H1 (cell line): ENCODE data around the gene NTRK1. TPM values are rescaled to one million over a fixed set of nuclear protein-coding genes. Genes with fewer than 3 reads are reported as not detected.

ENCODE experiments used
- CTCF ChIA-PET: fragments of 300-600 bp; sonication (Branson Sonifier 250); formaldehyde crosslinking; loops from one replicate; lab custom pipeline; 2021; ENCODE audit not compliant: partially characterized antibody; lab: Charles Lee
- POLR2A ChIA-PET: fragments of 300-600 bp; sonication (Branson Sonifier 250); formaldehyde crosslinking; loops from one replicate; lab custom pipeline; 2021; ENCODE audit warnings: inconsistent platforms; ENCODE audit not compliant: partially characterized antibody; lab: Charles Lee
- DNase-seq, 2 experiments: peaks; one replicate each; pipeline versions ENCODE4 v3.0.0 to v3.0.0-alpha.2; 2010 to 2022; ENCODE audit warnings: low spot score in 2 of 2, low read depth in 1 of 2, mixed read lengths in 1 of 2
- FAIRE-seq: peaks from 2 replicates; lab custom pipeline; 2011; peaks lifted over from hg19 to GRCh38; lab: Jason Lieb, UNC
- H2AFZ ChIP-seq: 2 replicates; pipeline ENCODE4 v1.8.1; 2012; ENCODE audit warnings: low read length, inconsistent platforms
- H2AK5ac ChIP-seq: 2 replicates; pipeline ENCODE4 v1.6.1; 2013; ENCODE audit warnings: low read depth, low read length
- H2BK120ac ChIP-seq: replicated peaks from 2 replicates; pipeline ENCODE3; 2013; ENCODE audit warnings: low read depth, low read length, inconsistent platforms
- H2BK12ac ChIP-seq: 2 replicates; pipeline ENCODE4 v1.6.1; 2013; ENCODE audit warnings: low read depth, low read length
- H2BK15ac ChIP-seq: 2 replicates; pipeline ENCODE4 v1.6.1; 2013; ENCODE audit warnings: low read length
- H2BK20ac ChIP-seq: 2 replicates; pipeline ENCODE4 v1.6.1; 2013; ENCODE audit warnings: low read length
- H2BK5ac ChIP-seq: 2 replicates; pipeline ENCODE4 v1.6.1; 2013; ENCODE audit warnings: low read depth, low read length
- H3K14ac ChIP-seq: 2 replicates; pipeline ENCODE4 v1.6.1; 2013; ENCODE audit warnings: inconsistent platforms; ENCODE audit not compliant: insufficient read length
- H3K18ac ChIP-seq: 2 replicates; pipeline ENCODE4 v1.6.1; 2013; ENCODE audit warnings: low read length; ENCODE audit errors: extremely low read depth
- H3K23ac ChIP-seq: 2 replicates; pipeline ENCODE4 v1.6.1; 2013; ENCODE audit warnings: inconsistent platforms; ENCODE audit not compliant: insufficient read length
- H3K23me2 ChIP-seq: 2 replicates; pipeline ENCODE4 v1.6.1; 2013; ENCODE audit warnings: low read depth, low read length
- H3K27ac ChIP-seq: 2 replicates; pipeline ENCODE4 v1.6.1; 2011; ENCODE audit warnings: low read depth, low read length, inconsistent platforms
- H3K27me3 ChIP-seq, 4 experiments: replicated peaks in 1 of 4; 1 replicate in 1 of 4; 2 replicates in 3 of 4; pipeline versions ENCODE4 v1.6.1 to v1.8.1; 2011 to 2013; ENCODE audit warnings: low read length in 3 of 4, mild to moderate bottlenecking in 3 of 4, inconsistent platforms in 2 of 4, mixed read lengths in 2 of 4, moderate library complexity in 1 of 4; ENCODE audit not compliant: control insufficient read depth in 3 of 4, insufficient read depth in 3 of 4; ENCODE audit errors: extremely low read depth in 1 of 4
- H3K36me3 ChIP-seq, 4 experiments: 2 replicates each; pipeline versions ENCODE4 v1.6.1 to v1.8.1; 2011 to 2013; ENCODE audit warnings: mild to moderate bottlenecking in 4 of 4, low read length in 3 of 4, moderate library complexity in 2 of 4, control low read depth in 1 of 4, inconsistent platforms in 1 of 4; ENCODE audit not compliant: insufficient read depth in 4 of 4, control insufficient read depth in 2 of 4
- H3K4ac ChIP-seq: replicated peaks from 2 replicates; pipeline ENCODE3; 2013; ENCODE audit warnings: low read length, low read depth, mixed read lengths, inconsistent platforms; ENCODE audit not compliant: insufficient read length
- H3K4me1 ChIP-seq, 4 experiments: replicated peaks in 1 of 4; 1 replicate in 1 of 4; 2 replicates in 3 of 4; pipeline versions ENCODE4 v1.6.1 to v1.8.1; 2011 to 2013; ENCODE audit warnings: low read length in 3 of 4, inconsistent platforms in 2 of 4, mixed read lengths in 1 of 4; ENCODE audit not compliant: insufficient read depth in 4 of 4, control insufficient read depth in 3 of 4
- H3K4me2 ChIP-seq, 2 experiments: 2 replicates each; pipeline versions ENCODE4 v1.6.1 to v1.8.1; 2011 to 2013; ENCODE audit warnings: low read depth in 2 of 2, low read length in 2 of 2, control low read depth in 1 of 2, inconsistent platforms in 1 of 2, mild to moderate bottlenecking in 1 of 2; ENCODE audit not compliant: insufficient read depth in 1 of 2
- H3K4me3 ChIP-seq, 4 experiments: fragments of 200-600, 300-600 bp in 1 of 4; sonication (generic), shearing (Covaris generic), sonication (Bioruptor Twin) in 1 of 4; 2 replicates each; pipeline versions ENCODE4 v1.5.1 to v1.8.1; 2011 to 2016; ENCODE audit warnings: low read length in 4 of 4, low read depth in 3 of 4, control low read depth in 2 of 4, inconsistent platforms in 2 of 4, mild to moderate bottlenecking in 2 of 4, mixed read lengths in 1 of 4, moderate library complexity in 1 of 4; ENCODE audit not compliant: insufficient read depth in 2 of 4; ENCODE audit errors: extremely low read depth in 1 of 4
- H3K56ac ChIP-seq: replicated peaks from 2 replicates; pipeline ENCODE3; 2013; ENCODE audit warnings: low read depth, mild to moderate bottlenecking, mixed read lengths, low read length, inconsistent platforms; ENCODE audit not compliant: insufficient read length
- H3K79me1 ChIP-seq: 2 replicates; pipeline ENCODE4 v1.6.1; 2013; ENCODE audit warnings: low read depth, low read length, control low read depth
- H3K79me2 ChIP-seq, 2 experiments: 2 replicates each; pipeline versions ENCODE4 v1.6.1 to v1.8.1; 2012 to 2013; ENCODE audit warnings: low read length in 2 of 2, mild to moderate bottlenecking in 2 of 2, inconsistent platforms in 1 of 2; ENCODE audit not compliant: insufficient read depth in 2 of 2, control insufficient read depth in 1 of 2
- H3K9ac ChIP-seq, 4 experiments: replicated peaks in 1 of 4; 1 replicate in 1 of 4; 2 replicates in 3 of 4; pipeline versions ENCODE4 v1.6.1 to v1.8.1; 2011 to 2013; ENCODE audit warnings: low read depth in 3 of 4, low read length in 3 of 4, control low read depth in 2 of 4, mild to moderate bottlenecking in 2 of 4, moderate library complexity in 2 of 4, inconsistent platforms in 1 of 4; ENCODE audit errors: extremely low read depth in 1 of 4
- H3K9me3 ChIP-seq, 2 experiments: 2 replicates each; pipeline versions ENCODE4 v1.6.1 to v1.8.1; 2012 to 2013; ENCODE audit warnings: mild to moderate bottlenecking in 2 of 2, moderate library complexity in 2 of 2, control low read depth in 1 of 2, inconsistent platforms in 1 of 2, low read depth in 1 of 2, low read length in 1 of 2, mixed read lengths in 1 of 2; ENCODE audit not compliant: insufficient read depth in 2 of 2
- H4K20me1 ChIP-seq, 2 experiments: replicated peaks in 1 of 2; 2 replicates each; pipeline versions ENCODE3 to v1.8.1; 2011 to 2013; ENCODE audit warnings: inconsistent platforms in 2 of 2, low read length in 2 of 2, mild to moderate bottlenecking in 1 of 2; ENCODE audit not compliant: insufficient read depth in 2 of 2, control insufficient read depth in 1 of 2
- H4K5ac ChIP-seq: 2 replicates; pipeline ENCODE4 v1.6.1; 2013; ENCODE audit warnings: low read length, low read depth, mixed read lengths, inconsistent platforms; ENCODE audit not compliant: insufficient read length
- H4K8ac ChIP-seq: 2 replicates; pipeline ENCODE4 v1.8.0; 2013; ENCODE audit warnings: mild to moderate bottlenecking, moderate library complexity, low read length, inconsistent platforms; ENCODE audit not compliant: insufficient read depth; ENCODE audit errors: extremely low read depth
- H4K91ac ChIP-seq: replicated peaks from 2 replicates; pipeline ENCODE3; 2013; ENCODE audit warnings: low read length, mixed read lengths, inconsistent platforms; ENCODE audit not compliant: insufficient read length
- EZH2 ChIP-seq: fragments of 200-600 bp; sonication (generic); IDR thresholded peaks from 2 replicates; pipeline ENCODE4 v1.7.1; 2012; ENCODE audit warnings: low read depth, mild to moderate bottlenecking, moderate library complexity, low read length, inconsistent platforms; ENCODE audit not compliant: severe bottlenecking
- KDM4A ChIP-seq: IDR thresholded peaks from one replicate; pipeline ENCODE4 v1.7.1; 2012; ENCODE audit warnings: low read depth, mild to moderate bottlenecking, moderate library complexity, low read length, inconsistent platforms; ENCODE audit not compliant: severe bottlenecking
- RBBP5 ChIP-seq: IDR thresholded peaks from 2 replicates; pipeline ENCODE4 v1.7.1; 2012; ENCODE audit warnings: low read depth, mild to moderate bottlenecking, inconsistent platforms, low read length, moderate library complexity, borderline replicate concordance
- TAF1 ChIP-seq: IDR thresholded peaks from 2 replicates; pipeline ENCODE4 v1.6.1; 2011; ENCODE audit warnings: mild to moderate bottlenecking, low read depth, low read length
- WGBS, 2 experiments: shearing (Covaris generic) in 1 of 2; methylation state at CpG; one replicate each; pipeline versions ENCODE4 v1.1.6 to v1.1.7; 2013 to 2015; ENCODE audit warnings: low lambda C conversion rate in 2 of 2, mixed read lengths in 2 of 2, inconsistent platforms in 1 of 2, low coverage in 1 of 2, missing lambda C conversion rate in 1 of 2; ENCODE audit not compliant: insufficient replicate concordance in 2 of 2, insufficient coverage in 1 of 2, insufficient read length in 1 of 2; ENCODE audit errors: extremely low coverage in 1 of 2, missing lambda C conversion rate in 1 of 2; 5-methylcytosine and 5-hydroxymethylcytosine counted together
- polyA plus RNA-seq, 7 experiments: library from polyadenylated mRNA; depleted of rRNA in 3 of 7; stranded (reverse) in 5 of 7; unstranded in 2 of 7; fragments of >200 nt in 5 of 7; fragments of 200-250 nt in 2 of 7; gene quantifications; 1 replicate in 5 of 7; 2 replicates in 1 of 7; 4 replicates in 1 of 7; pipeline versions ENCODE4 v1.2.1 to v1.2.3, GENCODE V29; 2011 to 2013; ENCODE audit warnings: missing spikeins in 2 of 7, mixed read lengths in 2 of 7
- total RNA-seq: library from RNA; stranded (reverse); fragmentation: NEBNext Ultra II Directional; extraction: Animal tissue kit (Norgen Biotek cat#: 25700); gene quantifications from 2 replicates; pipeline ENCODE4 v1.2.1, GENCODE V29; 2021
- TF ChIP-seq, protein P1 (sequence below): IDR thresholded peaks from 2 replicates; pipeline ENCODE4 v1.6.1; 2011; ENCODE audit warnings: low read length, improper control_type of control experiment

The NTRK1 gene
- total and polyA plus RNA-seq, 2 of the 8 experiments (the other 6 are each of a cell fraction or from before 2014, with no cell fraction given) = 0.12 to 0.24 TPM

DNA sequence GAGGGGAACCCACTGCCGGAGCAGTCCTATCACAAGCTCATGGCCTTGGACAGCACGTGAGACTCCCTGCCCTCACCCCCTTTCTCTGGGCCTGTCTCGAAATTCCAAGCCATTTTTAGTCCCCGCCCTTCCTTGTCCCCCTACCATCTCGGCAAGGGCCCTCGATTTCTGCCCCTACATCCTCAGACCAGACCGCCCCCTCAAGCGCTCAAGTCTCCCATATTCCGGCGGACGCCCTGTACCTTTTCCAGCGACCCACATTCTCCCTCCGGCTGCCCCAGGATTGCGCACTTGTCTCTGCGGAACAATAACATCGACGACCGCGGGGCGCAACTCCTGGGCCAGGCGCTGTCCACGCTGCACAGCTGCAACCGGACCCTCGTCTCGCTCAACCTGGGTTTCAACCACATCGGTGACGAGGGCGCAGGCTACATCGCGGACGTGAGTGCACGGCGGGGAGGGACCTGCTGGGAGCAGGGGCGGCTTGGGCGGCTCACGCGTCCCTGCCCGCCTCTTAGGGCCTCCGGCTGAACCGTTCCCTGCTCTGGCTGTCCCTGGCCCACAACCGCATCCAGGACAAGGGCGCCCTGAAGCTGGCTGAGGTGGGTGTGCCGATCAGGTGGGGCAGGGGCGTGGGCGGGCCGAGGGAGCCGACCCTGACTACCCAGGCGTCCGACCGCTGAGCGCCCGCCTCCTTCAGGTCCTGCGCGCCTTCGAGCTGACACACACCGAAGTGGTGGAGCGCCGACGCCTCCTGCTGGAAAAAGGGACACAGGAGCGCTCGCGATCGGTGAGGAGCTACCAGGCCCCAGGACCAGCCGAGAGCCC, 66.8 kb downstream of the NTRK1 start:
- no peak overlapping the region for H2BK5ac ChIP-seq
- FAIRE-seq (no peak), DNase-seq (peak in 1 of 2 experiments; percentile 90)
- no peak overlapping the region for H3K4ac ChIP-seq
- no peak overlapping the region for H2AK5ac ChIP-seq
- H3K23ac ChIP-seq = no peak overlapping the region
- ChIA-PET CTCF (interaction anchor here (0.7 to 11.8 kb wide), 35 partner anchors 9 to 284 kb away, joined by 3 to 287 read pairs (median 3); partner anchors contain the start of genes CRABP2, INSRR, ISG20L2 and METTL25B), POLR2A (interaction anchor here (0.7 to 3.0 kb wide), 10 partner anchors 11 to 220 kb away, joined by 3 to 10 read pairs (median 3); partner anchors contain the start of genes INSRR and PEAR1)
- peak overlapping the region; percentile 88; the same call in 1 of the 2 replicates for H2BK15ac ChIP-seq
- H3K27me3 ChIP-seq = peaks cover 51 to 71% (median 69%) of the 10 kb centered on the region in 4 experiments
- H3K56ac ChIP-seq = peak overlapping the region; percentile 17
- no peaks in the 10 kb centered on the region for H3K36me3 ChIP-seq
- H3K9me3 ChIP-seq = no peaks in the 10 kb centered on the region
- WGBS, 2 experiments = 6% methylated on average over 53 of the region's 64 CpGs; no CpG with 5 or more reads in 1 of the 2 experiments
- no peak overlapping the region for H2BK20ac ChIP-seq
- H3K18ac ChIP-seq = no peak overlapping the region; the same call in 1 of the 2 replicates
- H2AFZ ChIP-seq = peak overlapping the region; percentile 73; the same call in 1 of the 2 replicates
- H3K9ac ChIP-seq = no peak overlapping the region
- no peak overlapping the region for H3K27ac ChIP-seq
- peaks cover 2 to 17% of the 10 kb centered on the region in 2 experiments for H4K20me1 ChIP-seq
- peak overlapping the region; percentile 64 for H4K8ac ChIP-seq
- H2BK12ac ChIP-seq = peak overlapping the region; percentile 60; the same call in 1 of the 2 replicates
- peak overlapping the region; percentile 72 to 96 for H3K4me2 ChIP-seq
- peaks cover 8% of the 10 kb centered on the region; the same call in 1 of the 2 replicates for H3K23me2 ChIP-seq
- H3K14ac ChIP-seq = no peak overlapping the region
- peak overlapping the region; percentile 36 to 70 (median 62) for H3K4me3 ChIP-seq
- no peak overlapping the region for H4K91ac ChIP-seq
- H2BK120ac ChIP-seq = no peak overlapping the region
- H3K4me1 ChIP-seq = peaks cover 3 to 21% (median 9%) of the 10 kb centered on the region in 4 experiments; a peak in 6 of 7 replicates
- H3K79me1 ChIP-seq = no peaks in the 10 kb centered on the region
- H3K79me2 ChIP-seq = no peaks in the 10 kb centered on the region
- H4K5ac ChIP-seq = no peak overlapping the region
- 0 out of 2 replicates have a peak, but pooled peaks have one; percentile 23 for TF ChIP-seq TAF1
- peak; percentile 83 for TF ChIP-seq EZH2
- 0 out of 2 replicates have a peak, but pooled peaks have one; percentile 62 for TF ChIP-seq RBBP5
- TF ChIP-seq KDM4A = peak; percentile 92
- TF ChIP-seq, protein P1, sequence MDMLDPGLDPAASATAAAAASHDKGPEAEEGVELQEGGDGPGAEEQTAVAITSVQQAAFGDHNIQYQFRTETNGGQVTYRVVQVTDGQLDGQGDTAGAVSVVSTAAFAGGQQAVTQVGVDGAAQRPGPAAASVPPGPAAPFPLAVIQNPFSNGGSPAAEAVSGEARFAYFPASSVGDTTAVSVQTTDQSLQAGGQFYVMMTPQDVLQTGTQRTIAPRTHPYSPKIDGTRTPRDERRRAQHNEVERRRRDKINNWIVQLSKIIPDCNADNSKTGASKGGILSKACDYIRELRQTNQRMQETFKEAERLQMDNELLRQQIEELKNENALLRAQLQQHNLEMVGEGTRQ = no peak
